ENCODE measurements around the gene BBS10.
A peak's percentile ranks its signal among the peaks of the same experiment; 100 is the strongest.
"Not testable (repeated sequence)": the region's sequence is repeated elsewhere in the genome, so short reads cannot be mapped to it uniquely, and the experiment has no call there.

The BBS10 gene

GRCh38 chr12:76348079-76348901 is at the start of gene BBS10:
TSS of gene BBS10 (minus strand) at chr12:76348415. CDS start at chr12:76348358, 57 bp downstream.
- peak; percentile 53 for DNase-seq (ENCODE audit: low read depth)

DNA sequence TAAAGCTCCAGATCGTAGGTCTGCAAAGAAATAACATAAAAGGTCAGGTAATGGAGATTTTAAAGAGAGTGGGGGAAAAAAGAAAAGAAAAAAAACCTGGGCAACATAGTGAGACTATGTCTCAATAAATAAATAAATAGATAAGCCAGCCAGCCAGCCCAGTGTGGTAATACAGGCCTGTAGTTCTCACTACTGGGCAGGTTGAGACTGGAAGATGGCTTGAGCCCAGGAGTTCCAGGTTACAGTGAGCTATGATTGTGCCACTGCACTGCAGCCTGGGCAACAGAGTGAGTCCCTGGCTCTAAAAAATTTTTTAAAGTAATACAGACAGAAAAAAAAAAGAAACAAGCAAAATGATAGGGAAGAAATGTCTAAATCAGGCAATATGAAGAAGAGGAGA is 43.2 kb upstream of the BBS10 start:
- DNase-seq (ENCODE audit: low read depth), result no peak

GRCh38 chr12:76387614-76388013 is 39.4 kb upstream of the BBS10 start:
- no peak for DNase-seq (ENCODE audit: low read depth)

DNA sequence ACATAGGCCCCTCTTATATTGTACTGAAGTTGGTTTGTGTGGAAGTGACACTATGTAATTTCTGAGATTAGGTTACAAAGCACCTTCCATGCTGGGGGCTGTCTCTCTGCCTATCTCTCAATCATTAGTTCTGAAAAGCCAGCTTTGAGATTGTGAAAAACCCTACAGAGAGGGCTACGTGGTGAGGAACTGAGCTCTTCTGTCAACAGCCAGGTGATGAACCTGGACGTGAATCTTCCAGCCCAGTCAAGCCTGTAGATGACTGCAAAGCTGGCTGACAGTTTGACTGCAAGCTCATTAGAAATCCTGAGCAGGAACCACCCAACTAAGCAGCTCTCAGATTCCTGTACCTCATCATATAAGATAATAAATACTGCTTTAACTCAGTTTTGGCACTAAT is 36.3 kb upstream of the BBS10 start:
- DNase-seq (ENCODE audit: low read depth), result no peak

DNA sequence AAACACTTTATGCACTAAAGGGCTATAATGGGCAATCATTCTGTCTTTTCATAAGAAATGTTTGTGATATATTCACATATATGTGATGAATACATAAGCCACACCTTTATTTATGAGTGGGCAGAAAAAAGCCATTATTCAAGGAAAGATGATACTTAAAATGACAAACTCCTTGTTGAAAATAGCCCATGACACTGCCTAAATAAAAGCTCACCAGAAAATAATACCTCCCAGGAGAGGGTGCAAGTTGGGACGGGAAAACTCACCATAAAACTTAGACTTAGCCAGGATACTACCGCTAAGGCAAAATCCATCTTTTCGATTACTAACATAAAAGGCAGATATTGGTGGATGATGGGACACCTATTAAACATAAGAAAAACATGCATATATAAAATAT is 35.8 kb upstream of the BBS10 start:
- no peak for DNase-seq (ENCODE audit: low read depth)

DNA sequence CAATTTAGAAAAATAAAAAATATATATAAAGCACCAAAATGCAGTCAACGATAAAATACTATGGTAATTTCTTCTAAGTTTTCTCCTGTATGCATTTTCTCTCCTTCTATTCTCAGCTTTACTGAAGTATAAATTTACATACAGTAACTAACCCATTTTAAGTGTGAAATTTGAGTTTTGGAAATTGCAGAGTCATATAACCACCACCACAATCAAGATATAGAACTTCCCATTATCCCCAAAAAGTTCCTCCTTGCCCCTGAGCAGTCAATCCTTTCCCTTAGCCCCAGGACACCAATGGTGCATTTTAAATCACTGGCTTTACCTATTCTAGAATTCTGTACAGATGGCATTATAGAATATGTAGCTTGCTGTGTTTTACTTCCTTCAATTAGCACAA is 31.0 kb upstream of the BBS10 start:
- no peak for DNase-seq (ENCODE audit: low read depth)

DNA sequence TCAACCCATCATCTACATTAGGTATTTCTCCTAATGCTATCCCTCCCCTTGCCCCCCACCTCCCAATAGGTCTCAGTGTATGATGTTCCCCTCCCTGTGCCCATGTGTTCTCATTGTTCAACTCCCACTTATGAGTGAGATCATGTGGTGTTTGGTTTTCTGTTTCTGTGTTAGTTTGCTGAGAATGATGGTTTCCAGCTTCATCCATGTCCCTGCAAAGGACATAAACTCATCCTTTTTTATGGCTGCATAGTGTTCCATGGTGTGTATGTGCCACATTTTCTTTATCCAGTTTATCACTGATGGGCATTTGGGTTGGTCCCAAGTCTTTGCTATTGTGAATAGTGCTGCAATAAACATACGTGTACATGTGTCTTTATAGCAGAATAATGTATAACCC is 28.7 kb upstream of the BBS10 start:
- not testable (repeated sequence) for DNase-seq (ENCODE audit: low read depth)

- no peak for DNase-seq (ENCODE audit: low read depth)
Measured at GRCh38 chr12:76375939-76376338, 27.7 kb upstream of the BBS10 start.

DNA sequence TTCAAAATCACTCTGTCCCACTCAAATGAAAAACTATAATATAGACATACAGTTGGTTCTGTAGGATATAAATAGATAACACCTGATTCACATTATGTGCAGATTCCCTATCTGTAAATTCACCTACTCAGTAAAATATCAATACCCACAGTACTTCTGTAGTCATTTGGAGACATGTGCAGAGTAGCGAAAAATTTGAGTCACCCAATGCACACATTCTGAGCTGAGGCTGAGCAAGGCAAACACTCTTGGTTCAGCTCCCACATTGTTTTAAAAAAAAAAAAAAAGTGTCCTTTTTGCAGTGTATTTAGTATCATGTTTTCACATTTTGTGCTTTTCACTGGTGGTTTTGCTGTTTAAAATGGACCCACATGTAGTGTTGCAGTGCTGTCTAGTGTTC is 27.3 kb upstream of the BBS10 start:
- no peak for DNase-seq (ENCODE audit: low read depth)

DNA sequence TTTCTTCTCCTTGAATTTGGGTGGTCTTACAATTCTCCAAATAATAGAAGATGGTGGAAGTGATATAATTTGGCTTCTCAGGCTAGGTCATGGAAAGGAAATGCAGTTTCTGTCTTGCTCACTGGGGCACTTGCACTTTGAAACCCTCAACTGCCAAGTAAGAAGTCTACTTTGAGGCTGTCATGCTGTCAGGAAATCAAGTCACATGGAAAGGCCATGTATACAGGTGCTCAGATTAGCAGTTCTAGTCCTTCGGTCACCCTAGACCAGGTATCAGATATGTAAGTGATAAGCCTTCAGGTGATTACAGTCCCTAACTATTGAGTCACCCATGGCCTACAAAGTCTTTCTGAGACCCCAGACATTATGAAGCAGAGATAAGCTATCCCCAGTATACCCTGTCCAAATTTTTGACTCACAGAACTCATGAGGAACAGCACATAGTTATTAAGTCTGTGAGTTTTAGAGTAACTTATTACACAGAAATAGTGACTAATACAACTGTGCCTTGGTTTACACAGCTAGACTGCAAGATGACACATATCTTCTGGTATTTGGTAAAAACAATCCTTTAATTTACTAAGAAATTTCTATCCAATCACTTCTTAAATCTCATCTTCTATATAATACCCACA is 26.3 kb upstream of the BBS10 start:
- DNase-seq (ENCODE audit: low read depth), result no peak

GRCh38 chr12:76368230-76368629 is 20.0 kb upstream of the BBS10 start:
- no peak for DNase-seq (ENCODE audit: low read depth)

DNA sequence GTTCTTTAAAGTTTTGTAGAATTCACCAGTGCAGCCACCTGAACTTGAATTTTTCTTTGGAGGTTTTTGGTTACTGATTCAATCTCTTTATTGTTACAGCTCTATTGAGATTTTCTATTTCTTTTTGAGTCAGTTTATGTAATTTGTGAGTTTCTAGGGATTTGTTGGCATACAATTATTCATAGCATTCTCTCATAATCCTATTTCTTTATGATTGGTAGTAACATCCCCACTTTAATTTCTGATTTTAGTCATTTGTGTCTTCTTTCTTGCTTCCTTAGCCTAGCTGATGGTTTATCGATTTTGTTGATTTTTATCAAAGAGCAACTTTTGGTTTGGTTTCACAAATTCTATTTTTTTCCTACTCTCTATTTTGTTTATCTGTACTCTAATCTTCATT is 17.9 kb upstream of the BBS10 start:
- no peak for DNase-seq (ENCODE audit: low read depth)

GRCh38 chr12:76364131-76364530 is 15.9 kb upstream of the BBS10 start:
- not testable (repeated sequence) for DNase-seq (ENCODE audit: low read depth)

DNA sequence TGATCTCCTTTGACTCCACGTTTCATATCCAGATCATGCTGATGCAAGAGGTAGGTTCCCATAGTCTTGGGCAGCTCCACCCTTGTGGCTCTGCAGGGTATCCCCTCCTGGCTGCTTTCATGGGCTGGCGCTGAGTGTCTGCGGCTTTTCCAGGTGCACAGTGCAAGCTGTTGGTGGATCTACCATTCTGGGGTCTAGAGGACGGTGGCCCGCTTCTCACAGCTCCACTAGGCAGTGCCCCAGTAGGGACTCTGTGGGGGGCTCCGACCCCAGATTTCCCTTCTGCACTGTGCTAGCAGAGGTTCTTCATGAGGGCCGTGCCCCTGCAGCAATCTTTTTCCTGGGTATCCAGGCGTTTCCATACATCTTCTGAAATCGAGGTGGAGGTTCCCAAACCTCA is 12.1 kb upstream of the BBS10 start:
- no peak for DNase-seq (ENCODE audit: low read depth)

GRCh38 chr12:76356071-76356470 is 7.9 kb upstream of the BBS10 start:
- no peak for DNase-seq (ENCODE audit: low read depth)

DNA sequence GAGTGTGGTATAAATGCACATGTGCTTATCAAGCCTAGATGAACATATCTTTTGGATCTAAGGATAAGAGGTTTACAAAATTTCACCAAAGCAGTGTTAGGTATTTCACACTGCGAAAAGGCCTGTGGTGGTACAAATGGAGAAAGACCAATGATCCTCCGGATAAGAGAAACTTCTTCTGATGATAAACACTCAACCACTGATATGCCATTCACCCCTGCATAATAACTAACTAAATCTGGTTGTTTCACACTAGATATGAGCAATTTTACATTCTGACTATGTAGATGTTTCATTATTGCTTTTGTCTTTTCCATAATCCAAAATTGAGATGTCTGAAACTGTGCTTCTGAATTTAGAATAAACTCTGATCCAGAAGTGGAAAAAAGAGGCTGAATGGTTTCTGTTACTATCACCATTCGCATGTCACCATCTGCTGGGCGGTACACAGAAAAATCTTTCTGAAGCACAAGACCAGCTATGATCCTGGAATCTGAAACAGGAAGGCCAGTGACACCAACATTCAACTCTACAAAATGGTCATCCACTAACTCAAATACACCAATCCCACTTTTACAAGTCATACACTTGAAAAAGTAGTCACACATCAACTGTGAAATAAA is 1.3 kb downstream of the BBS10 start:
- no peak for DNase-seq (ENCODE audit: low read depth)

DNA sequence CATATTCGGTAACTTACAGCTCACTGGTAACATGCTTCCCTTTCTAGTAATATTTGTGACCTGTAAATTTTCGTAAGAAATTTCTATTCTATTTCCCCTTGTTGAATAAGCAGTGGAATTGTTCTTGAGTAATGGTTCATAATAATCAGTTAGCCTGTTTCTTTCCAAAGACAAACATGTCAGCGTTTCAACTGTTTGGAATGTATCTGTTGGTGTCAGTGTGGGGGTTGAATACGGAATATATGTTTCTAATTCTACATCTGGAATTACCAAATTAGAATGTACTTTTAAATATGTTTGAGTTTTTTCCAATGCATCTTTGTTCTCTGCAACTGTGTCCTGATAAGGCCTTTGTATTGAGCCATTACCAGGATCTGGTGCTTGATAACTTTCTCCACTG is 2.0 kb downstream of the BBS10 start:
- DNase-seq (ENCODE audit: low read depth), result no peak

- no peak for DNase-seq (ENCODE audit: low read depth)
Measured at GRCh38 chr12:76345569-76345968, 2.6 kb downstream of the BBS10 start.

GRCh38 chr12:76341436-76342030 is 6.7 kb downstream of the BBS10 start:
- DNase-seq (ENCODE audit: low read depth), result no peak

DNA sequence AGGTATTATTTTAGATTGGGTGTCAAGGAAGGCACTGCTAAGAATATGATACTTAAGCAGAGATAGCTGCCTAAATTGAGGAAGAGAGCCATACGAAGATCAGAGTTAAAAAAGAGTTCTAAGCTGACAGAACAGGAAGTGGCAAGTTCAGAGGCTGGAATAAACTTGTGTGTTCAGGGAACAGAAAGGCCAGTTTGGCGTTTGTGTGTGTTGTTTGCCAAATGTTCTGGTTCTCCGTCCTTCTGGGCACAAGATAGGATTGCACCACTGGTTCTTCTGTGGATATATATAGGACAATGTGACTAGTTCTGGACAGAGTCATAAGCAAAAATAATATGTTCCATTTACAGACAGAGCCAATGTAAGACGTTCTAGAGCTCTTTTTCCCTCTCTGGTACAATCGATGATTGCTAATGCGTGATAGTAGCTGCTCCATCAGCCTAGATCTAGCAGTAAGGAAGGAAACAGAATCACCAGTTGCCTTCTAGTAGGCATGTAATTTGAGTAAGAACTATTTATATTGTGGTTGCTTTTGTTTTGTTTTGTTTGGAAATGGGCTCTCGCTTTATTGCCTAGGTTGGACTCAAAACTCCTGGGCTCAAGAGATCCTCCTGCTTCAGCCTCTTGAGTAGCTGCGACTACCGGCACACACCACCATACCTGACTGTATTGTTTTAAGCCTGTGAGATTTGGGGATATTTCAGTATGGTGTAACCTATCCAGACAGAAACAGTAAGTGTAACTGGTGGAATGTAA is 7.4 kb downstream of the BBS10 start:
- DNase-seq (ENCODE audit: low read depth), result no peak

DNA sequence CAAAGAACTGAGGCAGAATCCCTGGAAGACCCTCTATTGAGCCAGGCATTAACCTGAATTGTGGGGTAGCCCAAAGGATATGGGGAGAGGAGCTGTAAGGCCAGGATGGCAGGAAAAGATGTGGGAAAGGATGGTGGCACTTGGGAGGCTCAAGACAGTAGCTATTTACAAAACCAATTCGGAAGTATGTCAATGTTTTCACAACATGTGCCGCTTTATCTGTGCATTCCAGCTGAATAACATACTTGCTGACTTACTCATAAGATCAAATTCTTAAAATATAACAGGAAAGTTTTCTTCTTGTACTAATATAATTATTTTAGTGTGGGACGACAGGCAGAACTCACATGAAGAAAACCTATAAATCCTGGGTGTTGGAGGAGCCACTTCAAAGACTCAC is 10.6 kb downstream of the BBS10 start:
- DNase-seq (ENCODE audit: low read depth), result no peak

- no peak for DNase-seq (ENCODE audit: low read depth)
Measured at GRCh38 chr12:76332606-76333005, 15.6 kb downstream of the BBS10 start.
